Psoas muscle (tissue), 8 donors: ENCODE data around the gene TPP1. TPM values are rescaled to one million over a fixed set of nuclear protein-coding genes. Genes with fewer than 3 reads are reported as not detected.

Experiments used
- ATAC-seq, 4 donors: fragments of 200-7000 bp; cut with Tn5 transposase; one replicate each; pipeline ENCODE4 v1.9.1; 2020; ENCODE audit warnings: moderate library complexity in 3 of 4, mild to moderate bottlenecking in 2 of 4
- DNase-seq, 2 donors: peaks; one replicate each; pipeline ENCODE4 v3.0.0-alpha.2; 2020
- H3K27ac ChIP-seq: fragments of 200-600 bp; one replicate; pipeline ENCODE4 v1.8.0; 2022
- H3K27me3 ChIP-seq, 3 donors: fragments of 200-600 bp in 1 of 3; one replicate each; pipeline versions ENCODE4 v1.6.1 to v1.8.0; 2013 to 2022; ENCODE audit warnings: low read length in 2 of 3, mild to moderate bottlenecking in 2 of 3, moderate library complexity in 1 of 3; ENCODE audit not compliant: insufficient read depth in 3 of 3
- H3K36me3 ChIP-seq, 2 donors: fragments of 200-600 bp in 1 of 2; one replicate each; pipeline versions ENCODE4 v1.6.1 to v1.8.0; 2013 to 2022; ENCODE audit warnings: low read depth in 1 of 2, mild to moderate bottlenecking in 1 of 2, moderate library complexity in 1 of 2; ENCODE audit not compliant: insufficient read depth in 1 of 2
- H3K4me1 ChIP-seq: fragments of 200-600 bp; one replicate; pipeline ENCODE4 v1.8.0; 2022
- H3K4me3 ChIP-seq: fragments of 200-600 bp; one replicate; pipeline ENCODE4 v1.8.0; 2022; ENCODE audit warnings: mild to moderate bottlenecking
- H3K9me3 ChIP-seq: fragments of 200-600 bp; one replicate; pipeline ENCODE4 v1.8.0; 2022
- WGBS, 3 donors: extraction: QIAGEN DNeasy Blood & Tissue Kit; methylation state at CpG; one replicate each; pipeline versions ENCODE4 v1.1.6 to v1.1.7; 2013; 5-methylcytosine and 5-hydroxymethylcytosine counted together
- intact Hi-C, 2 donors: fragments of 100-400 bp; cut with DNase I; formaldehyde crosslinking; loops; one replicate each; pipeline versions ENCODE4 v1.11.0 to v1.14.2; 2022
- polyA plus RNA-seq, 3 donors: library from polyadenylated mRNA; stranded (reverse); fragments of 200-250 nt; gene quantifications; one replicate each; pipeline ENCODE4 v1.2.3, GENCODE V29; 2013
- total RNA-seq, 4 donors: library from RNA; stranded (reverse); fragmentation: NEBNext Ultra II Directional in 2 of 4; extraction: Animal tissue kit (Norgen Biotek cat#: 25700) in 2 of 4; gene quantifications; one replicate each; pipeline versions ENCODE4 v1.2.1 to v1.2.4, GENCODE V29; 2021 to 2023
- TF ChIP-seq, protein P1 (sequence below): fragments of 200-600 bp; IDR thresholded peaks from one replicate; pipeline ENCODE4 v1.8.0; 2022; ENCODE audit warnings: antibody characterized with exemption
- donor health status: healthy with polysubstance abuse.
- donor health status: DM: no; HTN: no; CAD: no; lungs with moderate emphysema.
- donor health status: Bipolar disorder and iron deficiency.
- donor health status: healthy.
- donor health status: DM: yes; HTN: yes; CAD: no.
- donor health status: DM: no; HTN: no; CAD: no.
- donor health status: DM: no; HTN: no; CAD: no.
- donor health status: DM: yes; HTN: yes; CAD: no.

The TPP1 gene
- total and polyA plus RNA-seq, 7 donors: 11.8 to 50.2 (median 30.0) TPM

- intact Hi-C loops: no loop called here
- ATAC-seq: no peak
- Histone ChIP-seq H3K27ac (no peak overlapping the region), H3K9me3 (no peaks in the 10 kb centered on the region), H3K36me3 (peaks cover 0 to 15% of the 10 kb centered on the region in 2 donors), H3K4me3 (no peak overlapping the region), H3K27me3 (no peaks in the 10 kb centered on the region), H3K4me1 (peaks cover 4% of the 10 kb centered on the region)
- TF ChIP-seq, protein P1, sequence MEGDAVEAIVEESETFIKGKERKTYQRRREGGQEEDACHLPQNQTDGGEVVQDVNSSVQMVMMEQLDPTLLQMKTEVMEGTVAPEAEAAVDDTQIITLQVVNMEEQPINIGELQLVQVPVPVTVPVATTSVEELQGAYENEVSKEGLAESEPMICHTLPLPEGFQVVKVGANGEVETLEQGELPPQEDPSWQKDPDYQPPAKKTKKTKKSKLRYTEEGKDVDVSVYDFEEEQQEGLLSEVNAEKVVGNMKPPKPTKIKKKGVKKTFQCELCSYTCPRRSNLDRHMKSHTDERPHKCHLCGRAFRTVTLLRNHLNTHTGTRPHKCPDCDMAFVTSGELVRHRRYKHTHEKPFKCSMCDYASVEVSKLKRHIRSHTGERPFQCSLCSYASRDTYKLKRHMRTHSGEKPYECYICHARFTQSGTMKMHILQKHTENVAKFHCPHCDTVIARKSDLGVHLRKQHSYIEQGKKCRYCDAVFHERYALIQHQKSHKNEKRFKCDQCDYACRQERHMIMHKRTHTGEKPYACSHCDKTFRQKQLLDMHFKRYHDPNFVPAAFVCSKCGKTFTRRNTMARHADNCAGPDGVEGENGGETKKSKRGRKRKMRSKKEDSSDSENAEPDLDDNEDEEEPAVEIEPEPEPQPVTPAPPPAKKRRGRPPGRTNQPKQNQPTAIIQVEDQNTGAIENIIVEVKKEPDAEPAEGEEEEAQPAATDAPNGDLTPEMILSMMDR: no peak
- DNase-seq: no peak
- 89 to 93% (median 89%) methylated on average over 16 of the region's 16 CpGs for WGBS, 3 donors
Measured at GRCh38 chr11:6633422-6634408, 14.5 kb upstream of the TPP1 start.

GRCh38 chr11:6632116-6633073 lies 13.2 kb upstream of the TPP1 start:
- Histone ChIP-seq H3K36me3 (peaks cover 0 to 15% of the 10 kb centered on the region in 2 donors), H3K4me1 (no peaks in the 10 kb centered on the region), H3K4me3 (no peak overlapping the region), H3K27me3 (no peaks in the 10 kb centered on the region), H3K27ac (no peak overlapping the region), H3K9me3 (no peaks in the 10 kb centered on the region)
- TF ChIP-seq, protein P1: no peak
- ATAC-seq (no peak), DNase-seq (no peak)
- WGBS, 3 donors: 92 to 94% (median 94%) methylated on average over 29 of the region's 29 CpGs
- intact Hi-C loops: no loop called here

DNA sequence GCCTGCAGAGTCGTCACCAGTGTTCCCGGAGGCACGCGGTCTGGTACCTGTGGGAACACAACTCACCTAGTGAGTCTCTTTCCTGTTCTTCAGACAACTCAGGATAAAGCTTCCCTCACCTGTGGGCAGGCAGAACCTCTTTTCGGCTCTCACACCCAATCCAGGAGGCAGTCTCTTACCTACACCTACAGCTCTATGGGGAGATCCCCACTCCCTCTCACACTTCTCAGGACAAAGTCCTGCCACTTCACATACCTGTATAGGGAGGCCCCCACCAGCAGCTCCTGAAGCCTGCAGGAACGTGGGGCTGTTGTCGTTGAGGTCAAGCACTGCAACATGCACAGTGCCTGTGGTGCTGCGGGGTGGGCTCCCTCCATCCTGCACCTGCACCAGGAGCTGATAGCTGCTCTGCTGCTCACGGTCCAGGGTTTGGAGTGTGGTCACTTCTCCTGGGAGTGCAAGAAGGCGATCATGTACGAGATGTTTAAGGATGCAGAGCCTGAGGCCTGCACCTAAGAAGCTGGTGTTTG lies 12.2 kb upstream of the TPP1 start:
- H3K36me3 ChIP-seq: peaks cover 0 to 25% of the 10 kb centered on the region in 2 donors
- TF ChIP-seq, protein P1: no peak
- H3K9me3 ChIP-seq: no peaks in the 10 kb centered on the region
- no peak for ATAC-seq
- no peak overlapping the region for H3K27ac ChIP-seq
- intact Hi-C loops: no loop called here
- WGBS, 3 donors: 86 to 94% (median 90%) methylated on average over 11 of the region's 11 CpGs
- no peaks in the 10 kb centered on the region for H3K4me1 ChIP-seq
- no peaks in the 10 kb centered on the region for H3K27me3 ChIP-seq
- no peak for DNase-seq
- no peak overlapping the region for H3K4me3 ChIP-seq

GRCh38 chr11:6630632-6631291 lies 11.5 kb upstream of the TPP1 start:
- no peak overlapping the region for H3K4me3 ChIP-seq
- H3K4me1 ChIP-seq: no peaks in the 10 kb centered on the region
- H3K9me3 ChIP-seq: no peaks in the 10 kb centered on the region
- DNase-seq: no peak
- ATAC-seq: no peak
- H3K27me3 ChIP-seq: no peaks in the 10 kb centered on the region
- no peak overlapping the region for H3K27ac ChIP-seq
- WGBS, 3 donors: 80 to 85% (median 81%) methylated on average over 28 of the region's 28 CpGs
- peaks cover 0 to 31% of the 10 kb centered on the region in 2 donors for H3K36me3 ChIP-seq
- intact Hi-C loops: no loop called here
- TF ChIP-seq, protein P1: no peak
